OCI-LY1 (cell line): ENCODE results near the gene CLEC9A.

Source experiments
- H2AFZ ChIP-seq: fragments of 200-600 bp; sonication (generic), shearing (Covaris generic); 2 replicates; pipeline ENCODE4 v1.6.0; 2014; ENCODE audit warnings: antibody characterized with exemption, mild to moderate bottlenecking, low read length
- H3F3A ChIP-seq: fragments of 200-600 bp; sonication (generic), shearing (Covaris generic); 2 replicates; pipeline ENCODE4 v1.6.0; 2014; ENCODE audit warnings: mild to moderate bottlenecking, antibody characterized with exemption, low read length, moderate library complexity; ENCODE audit not compliant: insufficient read depth
- H3K27ac ChIP-seq: fragments of 200-600 bp; sonication (generic); 2 replicates; pipeline ENCODE4 v1.5.1; 2014; ENCODE audit warnings: low read length, mixed run types, mild to moderate bottlenecking, low read depth; ENCODE audit not compliant: poor library complexity, severe bottlenecking
- H3K27me3 ChIP-seq: fragments of 200-600 bp; sonication (generic); 2 replicates; pipeline ENCODE4 v1.6.0; 2014; ENCODE audit warnings: antibody characterized with exemption, mild to moderate bottlenecking, low read length, moderate library complexity; ENCODE audit not compliant: insufficient read depth
- H3K36me3 ChIP-seq: fragments of 200-600 bp; sonication (generic); 2 replicates; pipeline ENCODE4 v1.6.1; 2014; ENCODE audit warnings: mild to moderate bottlenecking, antibody characterized with exemption, low read length, moderate library complexity, mixed read lengths; ENCODE audit not compliant: insufficient read depth
- H3K4me1 ChIP-seq: fragments of 200-600 bp; sonication (generic); 2 replicates; pipeline ENCODE4 v1.5.1; 2014; ENCODE audit warnings: mild to moderate bottlenecking, low read length, moderate library complexity; ENCODE audit not compliant: insufficient read depth, severe bottlenecking
- H3K4me2 ChIP-seq: fragments of 200-600 bp; sonication (generic), shearing (Covaris generic); 2 replicates; pipeline ENCODE4 v1.6.1; 2014; ENCODE audit warnings: low read length
- H3K4me3 ChIP-seq: fragments of 200-600 bp; sonication (generic); 2 replicates; pipeline ENCODE4 v1.5.1; 2014; ENCODE audit warnings: low read length, low read depth, mild to moderate bottlenecking, mixed read lengths; ENCODE audit not compliant: poor library complexity, severe bottlenecking
- H3K79me2 ChIP-seq: fragments of 200-600 bp; shearing (Covaris generic); 2 replicates; pipeline ENCODE4 v1.6.1; 2016; ENCODE audit warnings: mixed run types, low read length, mixed read lengths; ENCODE audit not compliant: insufficient read depth
- H3K9ac ChIP-seq: fragments of 200-600 bp; sonication (generic), shearing (Covaris generic); 2 replicates; pipeline ENCODE4 v1.6.1; 2014; ENCODE audit warnings: mild to moderate bottlenecking, low read length, mixed read lengths
- H3K9me2 ChIP-seq: fragments of 200-600 bp; sonication (generic), shearing (Covaris generic); 2 replicates; pipeline ENCODE4 v1.6.1; 2014; ENCODE audit warnings: low read depth, mild to moderate bottlenecking, low read length, mixed read lengths
- H3K9me3 ChIP-seq: fragments of 200-600 bp; shearing (Covaris generic); 2 replicates; pipeline ENCODE4 v1.6.1; 2014; ENCODE audit warnings: low read length, mixed read lengths
- H4K20me1 ChIP-seq: fragments of 200-600 bp; sonication (generic), shearing (Covaris generic); 2 replicates; pipeline ENCODE4 v1.6.0; 2016; ENCODE audit warnings: mild to moderate bottlenecking, low read length; ENCODE audit not compliant: insufficient read depth
- CTCF ChIP-seq: fragments of 200-600 bp; sonication (generic), shearing (Covaris generic); IDR thresholded peaks from 2 replicates; pipeline ENCODE4 v1.5.1; 2017; ENCODE audit warnings: mild to moderate bottlenecking, antibody characterized with exemption, low read length, moderate library complexity, mixed read lengths
- EZH2 ChIP-seq: fragments of 200-600 bp; sonication (generic), shearing (Covaris generic); IDR thresholded peaks from 2 replicates; pipeline ENCODE4 v1.8.0; 2017; ENCODE audit warnings: borderline replicate concordance, mixed run types, mild to moderate bottlenecking, antibody characterized with exemption, low read length, moderate library complexity, mixed read lengths

CLEC9A gene

GRCh38 chr12:10030446-10030845 lies at the start of gene CLEC9A:
TSS of gene CLEC9A (plus strand) at chr12:10030682. CDS start at chr12:10052688, 22,006 bp downstream.
- H3F3A ChIP-seq: no peaks in the 10 kb centered on the region
- TF ChIP-seq EZH2: no peak
- TF ChIP-seq CTCF: no peak
- no peak within 1 kb of the TSS for H3K4me3 ChIP-seq
- H3K4me1 ChIP-seq: no peaks in the 10 kb centered on the region
- no peaks in the 10 kb centered on the region for H3K9me2 ChIP-seq
- H2AFZ ChIP-seq: no peak within 1 kb of the TSS
- H3K9ac ChIP-seq: no peak within 1 kb of the TSS
- H3K36me3 ChIP-seq: no peaks in the 10 kb centered on the region
- no peaks in the 10 kb centered on the region for H4K20me1 ChIP-seq
- H3K79me2 ChIP-seq: no peaks in the 10 kb centered on the region
- H3K27me3 ChIP-seq: no peaks in the 10 kb centered on the region
- H3K4me2 ChIP-seq: no peak within 1 kb of the TSS
- H3K9me3 ChIP-seq: no peaks in the 10 kb centered on the region
- H3K27ac ChIP-seq: no peak within 1 kb of the TSS

- peaks cover 3% of the 10 kb centered on the region; the same call in 1 of the 2 replicates for H3K27me3 ChIP-seq
- no peaks in the 10 kb centered on the region for H3K9me3 ChIP-seq
- H3K27ac ChIP-seq: no peak overlapping the region
- no peaks in the 10 kb centered on the region for H3K36me3 ChIP-seq
- no peak overlapping the region for H2AFZ ChIP-seq
- H3K79me2 ChIP-seq: no peaks in the 10 kb centered on the region
- no peaks in the 10 kb centered on the region for H4K20me1 ChIP-seq
- no peak overlapping the region for H3K4me2 ChIP-seq
- no peak overlapping the region for H3K9ac ChIP-seq
- H3K9me2 ChIP-seq: no peaks in the 10 kb centered on the region
- no peaks in the 10 kb centered on the region for H3F3A ChIP-seq
- no peak overlapping the region for H3K4me3 ChIP-seq
- TF ChIP-seq EZH2 (no peak), CTCF (no peak)
- H3K4me1 ChIP-seq: no peaks in the 10 kb centered on the region
Measured at GRCh38 chr12:9991876-9992275, 38.6 kb upstream of the CLEC9A start.

- no peak overlapping the region for H3K27ac ChIP-seq
- no peak overlapping the region for H3K4me2 ChIP-seq
- H3K27me3 ChIP-seq: peaks cover 3% of the 10 kb centered on the region; the same call in 1 of the 2 replicates
- no peaks in the 10 kb centered on the region for H3K79me2 ChIP-seq
- H2AFZ ChIP-seq: no peak overlapping the region
- no peaks in the 10 kb centered on the region for H3F3A ChIP-seq
- H3K4me1 ChIP-seq: no peaks in the 10 kb centered on the region
- no peaks in the 10 kb centered on the region for H3K9me3 ChIP-seq
- TF ChIP-seq EZH2 (no peak), CTCF (no peak)
- no peaks in the 10 kb centered on the region for H3K36me3 ChIP-seq
- H3K9ac ChIP-seq: no peak overlapping the region
- no peaks in the 10 kb centered on the region for H4K20me1 ChIP-seq
- H3K4me3 ChIP-seq: no peak overlapping the region
- H3K9me2 ChIP-seq: no peaks in the 10 kb centered on the region
Measured at GRCh38 chr12:9992296-9992695, 38.2 kb upstream of the CLEC9A start.
